Loucy (cell line): ENCODE data around the gene FAM83F.

Experiments
- CTCF ChIP-seq: fragments of 200-600 bp; sonication (generic); conservative IDR thresholded peaks from 2 replicates; pipeline ENCODE4 v1.5.1; 2014; ENCODE audit warnings: mild to moderate bottlenecking, antibody characterized with exemption, low read length
- EZH2phosphoT487 ChIP-seq: fragments of 200-600 bp; IDR thresholded peaks from 2 replicates; pipeline ENCODE4 v1.6.1; 2018; ENCODE audit warnings: antibody characterized with exemption, mild to moderate bottlenecking, moderate library complexity, borderline replicate concordance

DNA sequence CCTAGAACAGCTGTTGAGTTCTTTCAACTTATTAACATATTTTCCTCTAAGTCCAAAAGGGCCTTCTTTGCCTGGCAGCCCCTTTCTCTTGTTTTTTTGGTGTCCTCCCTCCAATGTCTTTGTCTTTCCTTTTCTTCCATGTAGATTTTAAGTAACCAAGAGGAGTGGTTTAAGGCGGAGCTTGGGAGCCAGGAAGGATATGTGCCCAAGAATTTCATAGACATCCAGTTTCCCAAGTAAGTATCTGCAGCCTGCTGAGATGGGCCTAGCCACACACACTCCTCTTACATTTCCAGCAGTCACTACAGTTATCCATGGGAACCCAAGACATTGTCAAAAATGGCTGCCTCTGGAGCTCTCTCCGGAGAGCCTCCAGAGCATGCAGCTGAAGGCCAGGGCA, 39.1 kb upstream of the FAM83F start:
- TF ChIP-seq CTCF (no peak), EZH2phosphoT487 (no peak)
